Fibroblast of peridontal ligament (primary cell): ENCODE data around the gene ESPNL.
"Not testable (repeated sequence)": the region's sequence is repeated elsewhere in the genome, so short reads cannot be mapped to it uniquely, and the experiment has no call there.

Experiments
- DNase-seq: peaks from one replicate; pipeline ENCODE4 v3.0.0-alpha.2; 2010; ENCODE audit errors: extremely low read depth

Gene ESPNL

GRCh38 chr2:238100049-238100820 is at the start of gene ESPNL:
Gene ESPNL (plus strand): TSS chr2:238100340. CDS start chr2:238100420, 80 bp downstream.
- DNase-seq: no peak

- DNase-seq: peak; percentile 67
These were observed 46.9 kb upstream of the ESPNL start for GRCh38 chr2:238053191-238053776.

GRCh38 chr2:238055841-238056240 is 44.3 kb upstream of the ESPNL start:
- no peak for DNase-seq

- not testable (repeated sequence) for DNase-seq
These were observed 42.2 kb upstream of the ESPNL start for GRCh38 chr2:238057696-238058575.

- no peak for DNase-seq
These were observed 40.6 kb upstream of the ESPNL start for GRCh38 chr2:238059505-238059904.

- DNase-seq: peak; percentile 40
These were observed 40.0 kb upstream of the ESPNL start for GRCh38 chr2:238060096-238060541.

GRCh38 chr2:238060542-238061314 is 39.4 kb upstream of the ESPNL start, which contains the start of gene SCLY:
Gene SCLY (plus strand): TSS chr2:238061001. CDS start chr2:238061055, 54 bp downstream.
- peak; percentile 95 for DNase-seq

- DNase-seq: peak; percentile 37
These were observed 38.6 kb upstream of the ESPNL start for GRCh38 chr2:238061315-238062202.

GRCh38 chr2:238063414-238064189 is 36.5 kb upstream of the ESPNL start:
- no peak for DNase-seq

- DNase-seq: no peak
These were observed 35.8 kb upstream of the ESPNL start for GRCh38 chr2:238064376-238064775.

GRCh38 chr2:238065071-238065846 is 34.9 kb upstream of the ESPNL start:
- DNase-seq: no peak

- DNase-seq: no peak
These were observed 33.9 kb upstream of the ESPNL start for GRCh38 chr2:238066218-238066617.

- not testable (repeated sequence) for DNase-seq
These were observed 33.4 kb upstream of the ESPNL start for GRCh38 chr2:238066718-238067117.

GRCh38 chr2:238067939-238068338 is 32.2 kb upstream of the ESPNL start:
- no peak for DNase-seq

GRCh38 chr2:238069021-238069709 is 31.0 kb upstream of the ESPNL start:
- DNase-seq: no peak

- DNase-seq: no peak
These were observed 30.3 kb upstream of the ESPNL start for GRCh38 chr2:238069877-238070276.

- DNase-seq: no peak
These were observed 24.7 kb upstream of the ESPNL start for GRCh38 chr2:238075397-238075796.

- no peak for DNase-seq
These were observed 22.8 kb upstream of the ESPNL start for GRCh38 chr2:238077292-238077691.
